Measurements from ENCODE around the gene MON2. TPM values are rescaled to one million over a fixed set of nuclear protein-coding genes. Genes with fewer than 3 reads are reported as not detected.
"Not testable (repeated sequence)": the region's sequence is repeated elsewhere in the genome, so short reads cannot be mapped to it uniquely, and the experiment has no call there.

The MON2 gene
- total RNA-seq, 2 experiments from 2014 or later: 25.5 to 29.0 TPM

GRCh38 chr12:62542814-62543213, 76.2 kb downstream of the MON2 start:
- Mint-ChIP-seq H3K36me3 (ENCODE audit: low read depth) (peaks cover 12% of the 10 kb centered on the region), H3K4me1 (ENCODE audit: low read depth) (peaks cover 9% of the 10 kb centered on the region), H3K9me3 (no peaks in the 10 kb centered on the region), H3K27me3 (no peaks in the 10 kb centered on the region), H3K27ac (peak overlapping the region; percentile 44), H3K4me3 (no peak overlapping the region)
- DNase-seq (no peak), ATAC-seq (no peak)
- ChIA-PET CTCF (no interaction called here), POLR2A (no interaction called here)
- TF ChIP-seq CTCF (IDR thresholded peaks at IDR 0.05): no peak
- intact Hi-C loops (cut with micrococcal nuclease): no loop called here

GRCh38 chr12:62543324-62543723, 76.7 kb downstream of the MON2 start:
- TF ChIP-seq CTCF (IDR thresholded peaks at IDR 0.05): no peak
- H3K36me3 Mint-ChIP-seq (ENCODE audit: low read depth): peaks cover 17% of the 10 kb centered on the region
- POLR2A ChIA-PET: no interaction called here

GRCh38 chr12:62543741-62544140, 77.1 kb downstream of the MON2 start:
- ChIA-PET POLR2A (no interaction called here), CTCF (interaction anchor here (0.7 to 1.4 kb wide), 3 partner anchors 109 to 251 kb away, joined by 3 read pairs; no protein-coding TSS in a partner anchor)
- Mint-ChIP-seq H3K27me3 (no peaks in the 10 kb centered on the region), H3K36me3 (ENCODE audit: low read depth) (peaks cover 17% of the 10 kb centered on the region), H3K4me1 (ENCODE audit: low read depth) (peaks cover 9% of the 10 kb centered on the region), H3K4me3 (no peak overlapping the region), H3K9me3 (no peaks in the 10 kb centered on the region), H3K27ac (no peak overlapping the region)
- ATAC-seq: no peak
- no peak for TF ChIP-seq CTCF (IDR thresholded peaks at IDR 0.05)
- DNase-seq: no peak
- intact Hi-C loops (cut with micrococcal nuclease): no loop called here

More at GRCh38 chr12:62543324-62543723, 76.7 kb downstream of the MON2 start:
- Mint-ChIP-seq H3K27ac (no peak overlapping the region), H3K4me3 (no peak overlapping the region), H3K27me3 (no peaks in the 10 kb centered on the region), H3K9me3 (no peaks in the 10 kb centered on the region), H3K4me1 (ENCODE audit: low read depth) (peaks cover 9% of the 10 kb centered on the region)
- CTCF ChIA-PET: interaction anchor here (1.3 to 1.4 kb wide), 2 partner anchors 237 to 251 kb away, joined by 3 read pairs; no protein-coding TSS in a partner anchor
- intact Hi-C loops (cut with micrococcal nuclease): no loop called here
- DNase-seq (no peak), ATAC-seq (no peak)

- Mint-ChIP-seq H3K4me1 (ENCODE audit: low read depth) (no peaks in the 10 kb centered on the region), H3K36me3 (ENCODE audit: low read depth) (peaks cover 27% of the 10 kb centered on the region), H3K27ac (no peak overlapping the region), H3K27me3 (no peaks in the 10 kb centered on the region), H3K4me3 (no peak overlapping the region), H3K9me3 (no peaks in the 10 kb centered on the region)
- intact Hi-C loops (cut with micrococcal nuclease): no loop called here
- no peak for TF ChIP-seq CTCF (IDR thresholded peaks at IDR 0.05)
- ChIA-PET POLR2A (no interaction called here), CTCF (interaction anchor here (1.7 kb wide), 1 partner anchor 115 kb away, joined by 4 read pairs; no protein-coding TSS in a partner anchor)
- ATAC-seq (no peak), DNase-seq (no peak)
Measured at GRCh38 chr12:62552906-62553556, 86.4 kb downstream of the MON2 start.

- CTCF ChIA-PET; DNase-seq; H3K27ac Mint-ChIP-seq; H3K4me1 Mint-ChIP-seq (ENCODE audit: low read depth); H3K9me3 Mint-ChIP-seq; intact Hi-C loops (cut with micrococcal nuclease); POLR2A ChIA-PET; ATAC-seq; H3K4me3 Mint-ChIP-seq; H3K27me3 Mint-ChIP-seq: not testable (repeated sequence)
- H3K36me3 Mint-ChIP-seq (ENCODE audit: low read depth): peaks cover 20% of the 10 kb centered on the region
Measured at GRCh38 chr12:62559366-62559765, 92.7 kb downstream of the MON2 start.
